K562 (cell line): ENCODE data around the gene IFNG-AS1. TPM values are rescaled to one million over a fixed set of nuclear protein-coding genes. Genes with fewer than 3 reads are reported as not detected.

Experiments
- ATAC-seq: fragments of 200-7000 bp; cut with Tn5 transposase; 3 replicates; pipeline ENCODE4 v1.9.1; 2020; ENCODE audit warnings: moderate library complexity
- BruUV-seq: library from RNA; stranded (reverse); fragments of 400-500 nt; replicated peaks from 2 replicates; lab custom pipeline; 2021; lab: Mats Ljungman, UMichigan
- CTCF ChIA-PET: fragments of 300-600 bp; formaldehyde crosslinking; extraction: SDS; loops from one replicate; lab custom pipeline; 2021; ENCODE audit warnings: low intra/inter-chr PET ratio; lab: Yijun Ruan, JAX
- POLR2A ChIA-PET: fragments of 300-600, 350-650 bp; sonication (Branson Sonifier 250); formaldehyde crosslinking; extraction: SDS; loops from one replicate; lab custom pipeline; 2021; ENCODE audit warnings: antibody characterized with exemption, inconsistent platforms; lab: Yijun Ruan, JAX
- DNase-seq, 4 experiments: peaks; one replicate each; pipeline versions ENCODE4 v3.0.0 to v3.0.0-alpha.2; 2011 to 2018; ENCODE audit warnings: low spot score in 3 of 4, mixed read lengths in 3 of 4; ENCODE audit errors: extremely low read depth in 1 of 4
- FAIRE-seq: peaks from 2 replicates; lab custom pipeline; 2011; peaks lifted over from hg19 to GRCh38; lab: Jason Lieb, UNC
- H2AFZ ChIP-seq: 2 replicates; pipeline ENCODE4 v1.6.0; 2011; ENCODE audit warnings: low read depth, low read length, control low read depth, inconsistent platforms
- H3K27ac ChIP-seq: fragments of 200-600 bp; 3 replicates; pipeline ENCODE4 v1.8.0; 2011; ENCODE audit warnings: low read depth, mild to moderate bottlenecking, control low read depth, inconsistent platforms, low read length, moderate library complexity, mixed read lengths; ENCODE audit errors: extremely low read depth
- H3K27me3 ChIP-seq, 2 experiments: fragments of 300-600 bp in 1 of 2; 2 replicates in 1 of 2; 3 replicates in 1 of 2; pipeline versions ENCODE4 v1.6.0 to v1.8.0; 2011; ENCODE audit warnings: inconsistent platforms in 2 of 2, low read length in 2 of 2, mild to moderate bottlenecking in 1 of 2, mixed read lengths in 1 of 2, moderate library complexity in 1 of 2; ENCODE audit not compliant: control insufficient read depth in 2 of 2, insufficient read depth in 2 of 2
- H3K36me3 ChIP-seq: fragments of 300-600 bp; 3 replicates; pipeline ENCODE4 v1.8.0; 2011; ENCODE audit warnings: mild to moderate bottlenecking, low read length, inconsistent platforms; ENCODE audit not compliant: control insufficient read depth, insufficient read depth
- H3K4me1 ChIP-seq, 2 experiments: fragments of 200-600 bp in 1 of 2; replicated peaks in 1 of 2; 2 replicates in 1 of 2; 3 replicates in 1 of 2; pipeline versions ENCODE4 v1.5.1 to v1.8.0; 2011; ENCODE audit warnings: inconsistent platforms in 2 of 2, low read length in 2 of 2, mild to moderate bottlenecking in 1 of 2, mixed read lengths in 1 of 2, moderate library complexity in 1 of 2; ENCODE audit not compliant: control insufficient read depth in 2 of 2, insufficient read depth in 2 of 2
- H3K4me2 ChIP-seq: 2 replicates; pipeline ENCODE4 v1.6.1; 2011; ENCODE audit warnings: low read length, control low read depth, inconsistent platforms, mixed read lengths; ENCODE audit not compliant: insufficient read depth
- H3K4me3 ChIP-seq: fragments of 200-600 bp; sonication (generic), shearing (Covaris generic); 2 replicates; pipeline ENCODE4 v1.5.1; 2016; ENCODE audit warnings: control low read depth, inconsistent platforms
- H3K79me2 ChIP-seq: fragments of 200-600 bp; 3 replicates; pipeline ENCODE4 v1.8.0; 2011; ENCODE audit warnings: low read length, inconsistent platforms; ENCODE audit not compliant: control insufficient read depth, insufficient read depth
- H3K9ac ChIP-seq, 2 experiments: 2 replicates each; pipeline versions ENCODE4 v1.6.0 to v1.6.1; 2011; ENCODE audit warnings: low read depth in 2 of 2, low read length in 2 of 2, control low read depth in 1 of 2, inconsistent platforms in 1 of 2, mild to moderate bottlenecking in 1 of 2, mixed read lengths in 1 of 2; ENCODE audit not compliant: insufficient read depth in 1 of 2
- H3K9me1 ChIP-seq: one replicate; pipeline ENCODE4 v1.6.0; 2011; ENCODE audit warnings: inconsistent platforms, mild to moderate bottlenecking, low read length, moderate library complexity; ENCODE audit not compliant: control insufficient read depth, insufficient read depth
- H3K9me3 ChIP-seq: replicated peaks from 2 replicates; pipeline ENCODE4 v1.5.1; 2011; ENCODE audit warnings: low read depth, low read length, inconsistent platforms; ENCODE audit not compliant: control insufficient read depth, insufficient read depth
- H4K20me1 ChIP-seq: replicated peaks from 2 replicates; pipeline ENCODE4 v1.6.1; 2011; ENCODE audit warnings: low read length, inconsistent platforms, mixed read lengths; ENCODE audit not compliant: control insufficient read depth, insufficient read depth
- ARHGAP35 ChIP-seq: fragments of 450-650 bp; IDR thresholded peaks from 2 replicates; pipeline ENCODE4 v1.6.1; 2018; ENCODE audit not compliant: partially characterized antibody
- CHD1 ChIP-seq: fragments of 200-600 bp; sonication (generic); IDR thresholded peaks from one replicate; pipeline ENCODE4 v1.6.1; 2012; ENCODE audit warnings: mild to moderate bottlenecking, moderate library complexity, low read length, inconsistent platforms
- CREB1 ChIP-seq, 2 experiments: sonication (generic) in 1 of 2; formaldehyde crosslinking in 1 of 2; IDR thresholded peaks; 2 replicates each; pipeline versions ENCODE4 v1.6.1 to v1.8.0; 2012 to 2022; ENCODE audit warnings: inconsistent platforms in 1 of 2, mild to moderate bottlenecking in 1 of 2, missing genetic modification reagents in 1 of 2, moderate library complexity in 1 of 2
- EGR1 ChIP-seq: fragments of 450-650 bp; conservative IDR thresholded peaks from 2 replicates; pipeline ENCODE4 v1.6.1; 2017; ENCODE audit warnings: mild to moderate bottlenecking
- KAT7 ChIP-seq: sonication (generic); formaldehyde crosslinking; IDR thresholded peaks from 2 replicates; pipeline ENCODE4 v1.8.0; 2022; ENCODE audit warnings: missing genetic modification reagents, mild to moderate bottlenecking, borderline replicate concordance
- MTF1 ChIP-seq: fragments of 250-450 bp; sonication (Bioruptor Pico); IDR thresholded peaks from 2 replicates; pipeline ENCODE4 v1.9.0; 2021; ENCODE audit warnings: moderate library complexity, mild to moderate bottlenecking, inconsistent platforms, borderline replicate concordance
- NFE2L1 ChIP-seq: fragments of 450-650 bp; IDR thresholded peaks from 2 replicates; pipeline ENCODE4 v1.6.1; 2016; ENCODE audit warnings: missing genetic modification characterization, low read depth, mild to moderate bottlenecking, missing compliant biosample characterization, moderate library complexity, borderline replicate concordance
- POU5F1 ChIP-seq: fragments of 150-350 bp; IDR thresholded peaks from 2 replicates; pipeline ENCODE4 v1.6.1; 2014; ENCODE audit warnings: borderline replicate concordance, low read length, low read depth, mild to moderate bottlenecking; ENCODE audit not compliant: partially characterized antibody
- RBM25 ChIP-seq: fragments of 200-400 bp; formaldehyde crosslinking; IDR thresholded peaks from 2 replicates; pipeline ENCODE4 v1.6.1; 2018; ENCODE audit warnings: low read length, low read depth, moderate library complexity; ENCODE audit not compliant: severe bottlenecking
- SP1 ChIP-seq: sonication (generic); formaldehyde crosslinking; IDR thresholded peaks from 2 replicates; pipeline ENCODE4 v1.8.1; 2022; ENCODE audit warnings: mild to moderate bottlenecking, missing genetic modification reagents
- ZNF274 ChIP-seq: IDR thresholded peaks from 2 replicates; pipeline ENCODE4 v1.6.1; 2011; ENCODE audit warnings: low read depth, mild to moderate bottlenecking, low read length, moderate library complexity, borderline replicate concordance
- ZNF436 ChIP-seq: fragments of 250-450, 450-650 bp; sonication (Bioruptor Pico); formaldehyde crosslinking; IDR thresholded peaks from 2 replicates; pipeline ENCODE4 v1.7.0; 2020; ENCODE audit warnings: mild to moderate bottlenecking
- WGBS: fragments of 100-300 bp; shearing (Covaris generic); methylation state at CpG from one replicate; pipeline ENCODE4 v1.1.6; 2016; ENCODE audit warnings: low coverage, mixed read lengths; ENCODE audit not compliant: insufficient coverage; ENCODE audit errors: missing lambda C conversion rate; 5-methylcytosine and 5-hydroxymethylcytosine counted together
- in situ Hi-C: fragments of 300-500 bp; cut with MboI; formaldehyde crosslinking; loops from 4 replicates; pipeline ENCODE4 v1.15.0; 2018; ENCODE audit warnings: inconsistent platforms, mixed read lengths
- intact Hi-C: fragments of 100-400 bp; cut with micrococcal nuclease; formaldehyde crosslinking; loops from 2 replicates; pipeline ENCODE4 v1.14.2; 2022
- polyA plus RNA-seq, 8 experiments: library from polyadenylated mRNA; depleted of rRNA in 4 of 8; stranded (reverse) in 5 of 8; unstranded in 3 of 8; fragments of >200 nt; fragmentation: Nextera tagmentation in 2 of 8; fragmentation: Illumina TruSeq in 1 of 8; extraction: Ambion mirVana in 2 of 8; extraction: Trizol in 1 of 8; gene quantifications; 2 replicates each; pipeline versions ENCODE4 v1.2.1 to v1.2.3, GENCODE V29; 2011 to 2014; ENCODE audit warnings: inconsistent platforms in 1 of 8, missing spikeins in 1 of 8
- total RNA-seq, 7 experiments: library from RNA; depleted of rRNA in 6 of 7; stranded (reverse); fragments of >200 nt in 6 of 7; fragmentation: Illumina TruSeq in 2 of 7; extraction: Trizol in 2 of 7; gene quantifications; 2 replicates each; pipeline versions ENCODE4 v1.2.1 to v1.2.3, GENCODE V29; 2011 to 2021; ENCODE audit warnings: low replicate concordance in 1 of 7
- TF ChIP-seq, protein P1 (sequence below): sonication (generic); formaldehyde crosslinking; IDR thresholded peaks from 2 replicates; pipeline ENCODE4 v1.8.1; 2022; ENCODE audit warnings: missing genetic modification reagents
- TF ChIP-seq, protein P2 (sequence below): sonication (generic); formaldehyde crosslinking; IDR thresholded peaks from 2 replicates; pipeline ENCODE4 v1.8.1; 2023; ENCODE audit warnings: mild to moderate bottlenecking, missing genetic modification reagents
- TF ChIP-seq, protein P3 (sequence below): fragments of 450-650 bp; IDR thresholded peaks from 2 replicates; pipeline ENCODE4 v1.6.1; 2016; ENCODE audit warnings: antibody characterized with exemption
- TF ChIP-seq, protein P4 (sequence below), 3 experiments: fragments of 200-800 bp in 1 of 3; sonication (Bioruptor generic) in 1 of 3; sonication (generic) in 1 of 3; formaldehyde crosslinking in 1 of 3; IDR thresholded peaks; 2 replicates each; pipeline versions ENCODE4 v1.6.1 to v1.8.0; 2016 to 2022; ENCODE audit warnings: mild to moderate bottlenecking in 2 of 3, missing compliant biosample characterization in 2 of 3, missing genetic modification characterization in 2 of 3, missing genetic modification reagents in 1 of 3
- TF ChIP-seq, protein P5 (sequence below): sonication (generic); formaldehyde crosslinking; IDR thresholded peaks from 2 replicates; pipeline ENCODE4 v1.9.0; 2022; ENCODE audit warnings: mild to moderate bottlenecking, missing genetic modification reagents
- TF ChIP-seq, protein P6 (sequence below): fragments of 250-450 bp; sonication (Bioruptor Pico); IDR thresholded peaks from 2 replicates; pipeline ENCODE4 v1.8.0; 2021; ENCODE audit warnings: moderate library complexity, mild to moderate bottlenecking, inconsistent platforms

The IFNG-AS1 gene
- total and polyA plus RNA-seq, 9 of the 15 experiments (the other 6 are each of a cell fraction or from before 2014, with no cell fraction given): not detected

DNA sequence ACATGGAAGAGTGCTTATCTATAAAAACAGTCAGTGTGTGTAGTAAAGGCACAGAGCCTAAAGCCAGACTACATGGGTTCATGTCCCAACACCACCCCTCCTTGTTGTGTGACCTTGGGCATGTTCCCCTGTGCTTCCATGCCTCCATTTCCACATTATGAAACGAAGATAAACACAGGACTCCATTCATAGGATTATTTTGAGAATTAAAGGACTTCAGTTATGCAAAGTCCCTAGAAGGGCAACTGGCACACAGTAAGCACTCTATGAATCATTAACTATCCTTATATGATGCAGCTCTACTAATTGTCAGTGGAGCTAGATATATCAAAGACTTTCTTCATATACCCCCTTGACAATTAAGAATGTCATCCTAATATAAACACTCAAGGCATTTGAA is 17.8 kb downstream of the IFNG-AS1 start:
- 0% methylated on average over 1 of the region's 1 CpG for WGBS
- ATAC-seq (no peak), DNase-seq (no peak), FAIRE-seq (no peak)
- no peak overlapping the region for H2AFZ ChIP-seq
- ChIA-PET CTCF (no interaction called here), POLR2A (no interaction called here)
- no peaks in the 10 kb centered on the region for H3K9me1 ChIP-seq
- H3K4me2 ChIP-seq: no peak overlapping the region
- no peaks in the 10 kb centered on the region for H3K36me3 ChIP-seq
- no peak overlapping the region for H3K27ac ChIP-seq
- H3K9ac ChIP-seq: no peak overlapping the region
- in situ Hi-C loops: no loop called here
- peaks cover 0 to 4% of the 10 kb centered on the region in 2 experiments; a peak in 1 of 5 replicates for H3K27me3 ChIP-seq
- H3K4me3 ChIP-seq: no peak overlapping the region
- H3K4me1 ChIP-seq: no peaks in the 10 kb centered on the region
- BruUV-seq: no TSS peak
- no peaks in the 10 kb centered on the region for H4K20me1 ChIP-seq
- H3K79me2 ChIP-seq: no peaks in the 10 kb centered on the region
- H3K9me3 ChIP-seq: no peaks in the 10 kb centered on the region
- intact Hi-C loops: no loop called here
- TF ChIP-seq, protein P1, sequence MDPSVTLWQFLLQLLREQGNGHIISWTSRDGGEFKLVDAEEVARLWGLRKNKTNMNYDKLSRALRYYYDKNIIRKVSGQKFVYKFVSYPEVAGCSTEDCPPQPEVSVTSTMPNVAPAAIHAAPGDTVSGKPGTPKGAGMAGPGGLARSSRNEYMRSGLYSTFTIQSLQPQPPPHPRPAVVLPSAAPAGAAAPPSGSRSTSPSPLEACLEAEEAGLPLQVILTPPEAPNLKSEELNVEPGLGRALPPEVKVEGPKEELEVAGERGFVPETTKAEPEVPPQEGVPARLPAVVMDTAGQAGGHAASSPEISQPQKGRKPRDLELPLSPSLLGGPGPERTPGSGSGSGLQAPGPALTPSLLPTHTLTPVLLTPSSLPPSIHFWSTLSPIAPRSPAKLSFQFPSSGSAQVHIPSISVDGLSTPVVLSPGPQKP: no peak
- no peak for TF ChIP-seq KAT7 (CRISPR knock-in tag)
- no peak for TF ChIP-seq NFE2L1 (tag)
- TF ChIP-seq, protein P2, sequence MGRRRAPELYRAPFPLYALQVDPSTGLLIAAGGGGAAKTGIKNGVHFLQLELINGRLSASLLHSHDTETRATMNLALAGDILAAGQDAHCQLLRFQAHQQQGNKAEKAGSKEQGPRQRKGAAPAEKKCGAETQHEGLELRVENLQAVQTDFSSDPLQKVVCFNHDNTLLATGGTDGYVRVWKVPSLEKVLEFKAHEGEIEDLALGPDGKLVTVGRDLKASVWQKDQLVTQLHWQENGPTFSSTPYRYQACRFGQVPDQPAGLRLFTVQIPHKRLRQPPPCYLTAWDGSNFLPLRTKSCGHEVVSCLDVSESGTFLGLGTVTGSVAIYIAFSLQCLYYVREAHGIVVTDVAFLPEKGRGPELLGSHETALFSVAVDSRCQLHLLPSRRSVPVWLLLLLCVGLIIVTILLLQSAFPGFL (CRISPR knock-in tag): no peak
- TF ChIP-seq, protein P3, sequence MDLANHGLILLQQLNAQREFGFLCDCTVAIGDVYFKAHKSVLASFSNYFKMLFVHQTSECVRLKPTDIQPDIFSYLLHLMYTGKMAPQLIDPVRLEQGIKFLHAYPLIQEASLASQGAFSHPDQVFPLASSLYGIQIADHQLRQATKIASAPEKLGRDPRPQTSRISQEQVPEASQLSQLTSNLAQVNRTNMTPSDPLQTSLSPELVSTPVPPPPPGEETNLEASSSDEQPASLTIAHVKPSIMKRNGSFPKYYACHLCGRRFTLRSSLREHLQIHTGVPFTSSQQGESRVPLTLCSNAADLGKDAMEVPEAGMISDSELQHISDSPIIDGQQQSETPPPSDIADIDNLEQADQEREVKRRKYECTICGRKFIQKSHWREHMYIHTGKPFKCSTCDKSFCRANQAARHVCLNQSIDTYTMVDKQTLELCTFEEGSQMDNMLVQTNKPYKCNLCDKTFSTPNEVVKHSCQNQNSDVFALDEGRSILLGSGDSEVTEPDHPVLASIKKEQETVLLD: no peak
- TF ChIP-seq CHD1: no peak
- no peak for TF ChIP-seq SP1 (CRISPR knock-in tag)
- no peak for TF ChIP-seq EGR1
- no peak for TF ChIP-seq RBM25
- TF ChIP-seq ARHGAP35: no peak
- TF ChIP-seq ZNF436: no peak
- no peak for TF ChIP-seq CREB1 (IDR thresholded peaks at IDR 0.05)
- no peak for TF ChIP-seq CREB1 (CRISPR knock-in tag; IDR thresholded peaks at IDR 0.05)
- no peak for TF ChIP-seq POU5F1
- no peak for TF ChIP-seq ZNF274
- TF ChIP-seq MTF1 (CRISPR knock-in tag): no peak
- TF ChIP-seq, protein P4, sequence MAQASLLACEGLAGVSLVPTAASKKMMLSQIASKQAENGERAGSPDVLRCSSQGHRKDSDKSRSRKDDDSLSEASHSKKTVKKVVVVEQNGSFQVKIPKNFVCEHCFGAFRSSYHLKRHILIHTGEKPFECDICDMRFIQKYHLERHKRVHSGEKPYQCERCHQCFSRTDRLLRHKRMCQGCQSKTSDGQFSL (CRISPR knock-in tag; IDR thresholded peaks at IDR 0.05): no peak
- TF ChIP-seq, protein P4 (tag; IDR thresholded peaks at IDR 0.05): no peak
- TF ChIP-seq, protein P5, sequence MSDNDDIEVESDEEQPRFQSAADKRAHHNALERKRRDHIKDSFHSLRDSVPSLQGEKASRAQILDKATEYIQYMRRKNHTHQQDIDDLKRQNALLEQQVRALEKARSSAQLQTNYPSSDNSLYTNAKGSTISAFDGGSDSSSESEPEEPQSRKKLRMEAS (CRISPR knock-in tag): no peak
- TF ChIP-seq, protein P6, sequence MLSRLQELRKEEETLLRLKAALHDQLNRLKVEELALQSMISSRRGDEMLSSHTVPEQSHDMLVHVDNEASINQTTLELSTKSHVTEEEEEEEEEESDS (CRISPR knock-in tag): no peak
